HG03039 (cell line): Measurements from ENCODE around the gene KIAA0513.

Source experiments
- ATAC-seq: cut with Tn5 transposase; IDR thresholded peaks from one replicate; pipeline ENCODE4 v1.9.1; 2021; ENCODE audit warnings: mild to moderate bottlenecking, moderate library complexity; ENCODE audit not compliant: unreplicated experiment

The KIAA0513 gene

GRCh38 chr16:85126705-85127378, 99.2 kb downstream of the KIAA0513 start:
- no peak for ATAC-seq

DNA sequence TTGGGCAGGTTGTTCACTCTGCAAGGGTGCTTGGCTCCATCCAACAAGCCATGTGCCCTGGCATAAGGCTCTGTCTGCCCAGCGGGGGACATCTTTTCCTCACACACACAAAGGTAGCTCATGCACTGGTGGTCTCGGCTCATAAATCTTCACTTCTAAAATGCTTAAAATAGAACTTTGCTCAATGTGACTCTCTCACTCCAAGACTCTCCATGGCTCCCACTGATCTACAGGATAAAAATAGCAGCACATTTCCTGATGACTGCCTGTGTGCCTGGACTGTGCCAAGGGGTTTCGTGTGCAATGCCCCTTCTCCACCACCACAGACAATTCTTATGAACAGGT, 99.8 kb downstream of the KIAA0513 start:
- ATAC-seq: no peak

GRCh38 chr16:85128079-85128837, 100.7 kb downstream of the KIAA0513 start:
- no peak for ATAC-seq

- ATAC-seq: no peak
Observed at GRCh38 chr16:85129876-85130704, 102.5 kb downstream of the KIAA0513 start.

DNA sequence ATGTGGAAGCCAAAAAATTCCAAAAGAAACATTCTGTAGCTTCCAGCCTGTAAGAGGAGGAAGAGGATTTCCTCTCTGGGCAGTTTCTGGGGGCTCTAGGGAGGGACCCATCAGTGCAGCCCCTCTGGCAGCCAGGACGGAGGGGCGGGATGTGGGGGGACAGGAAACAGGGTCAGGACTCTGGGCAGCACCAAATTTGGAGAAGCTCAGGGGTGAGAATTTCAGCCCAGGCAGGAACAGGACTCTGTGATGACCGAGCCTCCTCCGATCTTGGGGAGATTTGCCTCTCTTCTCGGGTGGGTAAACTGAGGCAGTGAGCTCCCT, 103.1 kb downstream of the KIAA0513 start:
- ATAC-seq: no peak

GRCh38 chr16:85132456-85133289, 105.1 kb downstream of the KIAA0513 start:
- ATAC-seq: no peak

DNA sequence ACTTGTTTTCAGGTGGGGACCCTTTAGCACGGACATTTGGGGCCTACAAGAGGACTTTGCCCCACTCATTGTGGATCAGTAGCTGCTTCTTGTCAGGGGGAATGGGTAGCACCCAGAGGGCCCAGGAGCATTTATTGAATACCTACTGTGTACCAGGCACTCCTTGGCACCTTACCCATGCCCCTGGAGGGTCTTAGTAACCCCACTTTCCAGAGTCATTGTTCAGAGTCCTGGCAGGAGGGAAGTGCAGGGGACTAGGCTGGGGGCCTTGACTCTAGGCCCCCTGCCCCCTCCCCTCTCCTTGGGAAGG, 105.7 kb downstream of the KIAA0513 start:
- no peak for ATAC-seq

GRCh38 chr16:85134076-85134788, 106.6 kb downstream of the KIAA0513 start:
- no peak for ATAC-seq

DNA sequence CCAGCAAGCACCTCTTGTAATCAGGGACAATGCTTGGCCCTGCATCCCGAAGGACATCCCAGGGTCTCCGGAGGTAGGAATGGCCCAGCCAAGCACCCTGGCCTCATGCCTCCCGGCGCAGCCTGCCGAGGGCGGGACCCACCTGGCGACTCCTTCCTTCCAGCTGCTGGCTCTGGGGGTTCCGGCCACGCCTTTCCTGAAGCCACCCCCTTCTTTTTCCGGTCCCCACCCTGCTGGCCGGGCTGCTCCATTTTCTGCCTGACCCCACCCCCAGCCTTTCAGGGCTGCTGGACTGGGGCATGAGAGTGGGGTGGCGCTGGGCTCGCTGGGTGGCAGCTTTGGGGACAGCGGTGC, 107.2 kb downstream of the KIAA0513 start:
- ATAC-seq: no peak

- ATAC-seq: no peak
Observed at GRCh38 chr16:85136213-85136701, 108.7 kb downstream of the KIAA0513 start.

DNA sequence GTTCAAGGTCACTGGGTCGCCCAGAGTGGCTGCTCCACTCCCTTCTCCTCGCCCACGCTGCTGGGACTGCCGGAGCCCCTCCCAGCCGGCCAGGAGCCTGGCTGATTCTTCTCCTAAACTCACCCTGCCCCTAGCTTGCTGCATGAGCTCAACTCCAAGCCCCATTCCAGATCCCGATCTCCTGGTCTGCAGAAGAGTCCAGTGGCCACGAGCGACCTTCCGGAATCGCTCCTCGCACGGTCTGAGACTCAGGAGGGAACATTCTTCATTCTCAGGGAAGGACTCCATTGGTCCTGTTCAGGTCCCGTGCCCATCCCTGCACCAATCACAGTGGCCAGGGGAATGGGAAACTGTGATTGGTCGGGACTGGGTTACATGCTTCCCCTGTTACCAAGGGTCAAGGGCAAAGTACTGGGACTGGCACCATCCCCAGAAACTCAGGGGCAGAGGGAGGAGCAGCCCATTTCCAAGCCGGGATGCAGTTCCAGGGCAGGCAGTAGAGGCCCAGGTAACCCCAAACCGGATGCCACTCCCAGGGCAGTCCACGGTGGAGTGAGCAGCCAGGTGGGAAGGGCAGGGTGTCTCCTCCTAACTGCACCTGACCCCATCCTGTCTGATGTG, 109.2 kb downstream of the KIAA0513 start:
- no peak for ATAC-seq

GRCh38 chr16:85137323-85138072, 109.9 kb downstream of the KIAA0513 start:
- no peak for ATAC-seq

- ATAC-seq: no peak
Observed at GRCh38 chr16:85138073-85138824, 110.7 kb downstream of the KIAA0513 start.

DNA sequence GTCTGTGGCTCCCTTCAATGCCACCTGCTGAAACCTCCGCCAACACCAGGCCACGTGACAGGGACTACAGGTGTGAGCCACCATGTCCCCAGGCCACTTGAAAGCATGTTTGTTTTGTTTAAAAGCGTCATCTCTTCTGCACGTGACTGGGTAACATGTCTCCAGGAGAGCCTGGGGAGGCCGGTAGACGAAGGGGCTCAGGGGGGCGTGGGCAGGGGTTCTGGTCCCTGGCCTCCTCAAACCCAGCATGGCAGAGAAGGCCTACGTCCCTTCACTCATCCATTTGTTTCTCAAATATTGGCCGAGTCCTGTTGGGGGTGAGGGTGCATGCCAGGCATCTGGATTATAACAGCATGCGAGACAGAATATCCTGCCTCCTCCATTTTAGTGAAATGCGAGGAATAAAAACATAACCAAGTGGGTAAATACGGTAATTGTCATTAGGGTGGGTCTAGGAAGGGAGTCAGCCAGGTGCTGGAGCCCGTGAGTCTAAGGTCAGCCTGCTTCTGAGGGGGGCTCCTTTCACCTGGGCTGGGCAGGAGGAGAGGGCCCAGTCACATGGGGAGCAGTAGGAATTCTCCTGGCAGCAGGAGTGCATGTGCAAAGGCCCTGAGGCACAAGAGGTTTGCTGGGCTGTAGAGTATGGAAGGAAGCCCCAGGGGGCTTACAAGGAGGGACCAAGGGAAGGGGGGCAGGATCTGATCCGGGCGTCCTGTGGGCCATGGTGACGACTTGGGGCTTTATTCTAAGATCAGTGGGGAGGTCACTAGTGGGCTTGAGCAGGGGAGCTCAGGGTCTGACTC, 111.4 kb downstream of the KIAA0513 start:
- ATAC-seq: no peak

GRCh38 chr16:85139881-85140339, 112.3 kb downstream of the KIAA0513 start:
- ATAC-seq: no peak

- ATAC-seq: no peak
Observed at GRCh38 chr16:85140455-85141012, 112.9 kb downstream of the KIAA0513 start.

- ATAC-seq: no peak
Observed at GRCh38 chr16:85141491-85142128, 114.0 kb downstream of the KIAA0513 start.
